ENCODE data around the gene AATF. TPM values are rescaled to one million over a fixed set of nuclear protein-coding genes. Genes with fewer than 3 reads are reported as not detected.

Gene AATF
- total and polyA plus RNA-seq, 4 experiments from 2014 or later, result 52.0 to 89.4 (median 60.8) TPM

- intact Hi-C loops (cut with micrococcal nuclease), result no loop called here
- POLR2A ChIA-PET (ENCODE audit: partially characterized antibody), result no interaction called here
- Mint-ChIP-seq H3K27ac (no peak overlapping the region), H3K36me3 (peaks cover 11 to 39% of the 10 kb centered on the region in 2 donors), H3K4me1 (peaks cover 41 to 81% (median 57%) of the 10 kb centered on the region in 4 donors), H3K4me3 (no peak overlapping the region), H3K9me3 (no peaks in the 10 kb centered on the region), H3K27me3 (no peaks in the 10 kb centered on the region)
- Histone ChIP-seq H3K4me1 (ENCODE audit: insufficient read depth, low read length) (peaks cover 34% of the 10 kb centered on the region), H3K27ac (ENCODE audit: low read depth, low read length) (no peak overlapping the region), H3K27me3 (ENCODE audit: insufficient read depth, low read length) (no peaks in the 10 kb centered on the region), H3K36me3 (ENCODE audit: insufficient read depth, low read length) (no peaks in the 10 kb centered on the region), H3K9me3 (ENCODE audit: control insufficient read depth in 1 of 2, low read length in 2 of 2) (no peaks in the 10 kb centered on the region), H3K4me3 (ENCODE audit: low read length in 2 of 2) (no peak overlapping the region)
- CTCF ChIA-PET (ENCODE audit: partially characterized antibody), result interaction anchor here (0.7 kb wide), 1 partner anchor 72 kb away, joined by 3 read pairs; no protein-coding TSS in a partner anchor
- DNase-seq, result no peak
Observed at GRCh38 chr17:36975922-36976515, 27.3 kb downstream of the AATF start.

GRCh38 chr17:36977066-36977465 is 28.3 kb downstream of the AATF start:
- H3K4me3 ChIP-seq (ENCODE audit: low read length in 2 of 2), result no peak overlapping the region
- H3K36me3 Mint-ChIP-seq, result peaks cover 20 to 35% of the 10 kb centered on the region in 2 donors
- no peaks in the 10 kb centered on the region for H3K9me3 Mint-ChIP-seq
- H3K27ac ChIP-seq (ENCODE audit: low read depth, low read length), result no peak overlapping the region
- H3K4me1 ChIP-seq (ENCODE audit: insufficient read depth, low read length), result peaks cover 24% of the 10 kb centered on the region
- ChIA-PET POLR2A (ENCODE audit: partially characterized antibody) (no interaction called here), CTCF (ENCODE audit: partially characterized antibody) (no interaction called here)
- no peaks in the 10 kb centered on the region for H3K27me3 ChIP-seq (ENCODE audit: insufficient read depth, low read length)
- no peak overlapping the region for H3K4me3 Mint-ChIP-seq
- DNase-seq, result no peak
- H3K4me1 Mint-ChIP-seq, result peaks cover 35 to 78% (median 48%) of the 10 kb centered on the region in 4 donors
- intact Hi-C loops (cut with micrococcal nuclease), result no loop called here
- H3K27me3 Mint-ChIP-seq, result no peaks in the 10 kb centered on the region
- H3K27ac Mint-ChIP-seq, result peak overlapping the region in 1 of 7 donors; percentile 22
- H3K9me3 ChIP-seq (ENCODE audit: control insufficient read depth in 1 of 2, low read length in 2 of 2), result no peaks in the 10 kb centered on the region
- H3K36me3 ChIP-seq (ENCODE audit: insufficient read depth, low read length), result no peaks in the 10 kb centered on the region

GRCh38 chr17:36977568-36977967 is 28.8 kb downstream of the AATF start:
- Mint-ChIP-seq H3K36me3 (peaks cover 20 to 35% of the 10 kb centered on the region in 2 donors), H3K27ac (peak overlapping the region in 1 of 7 donors; percentile 13), H3K9me3 (no peaks in the 10 kb centered on the region), H3K4me1 (peaks cover 32 to 74% (median 45%) of the 10 kb centered on the region in 4 donors), H3K4me3 (no peak overlapping the region), H3K27me3 (no peaks in the 10 kb centered on the region)
- intact Hi-C loops (cut with micrococcal nuclease), result no loop called here
- H3K9me3 ChIP-seq (ENCODE audit: control insufficient read depth in 1 of 2, low read length in 2 of 2), result no peaks in the 10 kb centered on the region
- POLR2A ChIA-PET (ENCODE audit: partially characterized antibody), result no interaction called here
- no peaks in the 10 kb centered on the region for H3K36me3 ChIP-seq (ENCODE audit: insufficient read depth, low read length)
- CTCF ChIA-PET (ENCODE audit: partially characterized antibody), result no interaction called here
- no peak for DNase-seq
- H3K27me3 ChIP-seq (ENCODE audit: insufficient read depth, low read length), result no peaks in the 10 kb centered on the region
- peaks cover 20% of the 10 kb centered on the region for H3K4me1 ChIP-seq (ENCODE audit: insufficient read depth, low read length)
- H3K4me3 ChIP-seq (ENCODE audit: low read length in 2 of 2), result no peak overlapping the region
- H3K27ac ChIP-seq (ENCODE audit: low read depth, low read length), result no peak overlapping the region

GRCh38 chr17:36978810-36979564 is 30.2 kb downstream of the AATF start:
- Histone ChIP-seq H3K9me3 (ENCODE audit: control insufficient read depth in 1 of 2, low read length in 2 of 2) (no peaks in the 10 kb centered on the region), H3K36me3 (ENCODE audit: insufficient read depth, low read length) (no peaks in the 10 kb centered on the region), H3K27me3 (ENCODE audit: insufficient read depth, low read length) (no peaks in the 10 kb centered on the region), H3K4me1 (ENCODE audit: insufficient read depth, low read length) (peaks cover 12% of the 10 kb centered on the region), H3K4me3 (ENCODE audit: low read length in 2 of 2) (no peak overlapping the region), H3K27ac (ENCODE audit: low read depth, low read length) (no peak overlapping the region)
- intact Hi-C loops (cut with micrococcal nuclease), result no loop called here
- DNase-seq, result no peak
- Mint-ChIP-seq H3K27ac (no peak overlapping the region), H3K36me3 (peaks cover 23 to 36% of the 10 kb centered on the region in 2 donors), H3K4me1 (peaks cover 27 to 65% (median 37%) of the 10 kb centered on the region in 4 donors), H3K27me3 (no peaks in the 10 kb centered on the region), H3K9me3 (no peaks in the 10 kb centered on the region), H3K4me3 (no peak overlapping the region)
- ChIA-PET CTCF (ENCODE audit: partially characterized antibody) (no interaction called here), POLR2A (ENCODE audit: partially characterized antibody) (interaction anchor here (0.7 kb wide), 2 partner anchors 7 to 17 kb away, joined by 3 read pairs; no protein-coding TSS in a partner anchor)

- H3K4me1 Mint-ChIP-seq, result peaks cover 31 to 63% (median 34%) of the 10 kb centered on the region in 4 donors
- POLR2A ChIA-PET (ENCODE audit: partially characterized antibody), result interaction anchor here (0.7 kb wide), 1 partner anchor 8 kb away, joined by 3 read pairs; no protein-coding TSS in a partner anchor
- peaks cover 28 to 42% of the 10 kb centered on the region in 2 donors for H3K36me3 Mint-ChIP-seq
- no peaks in the 10 kb centered on the region for H3K9me3 ChIP-seq (ENCODE audit: control insufficient read depth in 1 of 2, low read length in 2 of 2)
- no peak overlapping the region for H3K4me3 ChIP-seq (ENCODE audit: low read length in 2 of 2)
- CTCF ChIA-PET (ENCODE audit: partially characterized antibody), result no interaction called here
- H3K27me3 Mint-ChIP-seq, result no peaks in the 10 kb centered on the region
- H3K4me3 Mint-ChIP-seq, result no peak overlapping the region
- H3K27ac ChIP-seq (ENCODE audit: low read depth, low read length), result no peak overlapping the region
- no peak overlapping the region for H3K27ac Mint-ChIP-seq
- H3K27me3 ChIP-seq (ENCODE audit: insufficient read depth, low read length), result no peaks in the 10 kb centered on the region
- H3K9me3 Mint-ChIP-seq, result no peaks in the 10 kb centered on the region
- intact Hi-C loops (cut with micrococcal nuclease), result no loop called here
- no peaks in the 10 kb centered on the region for H3K36me3 ChIP-seq (ENCODE audit: insufficient read depth, low read length)
- peaks cover 10% of the 10 kb centered on the region for H3K4me1 ChIP-seq (ENCODE audit: insufficient read depth, low read length)
- DNase-seq, result no peak
Observed at GRCh38 chr17:36979565-36979941, 30.8 kb downstream of the AATF start.

- CTCF ChIA-PET (ENCODE audit: partially characterized antibody), result interaction anchor here (1.1 kb wide), 1 partner anchor 352 kb away, joined by 3 read pairs; no protein-coding TSS in a partner anchor
Observed at GRCh38 chr17:36980280-36980761, 31.6 kb downstream of the AATF start.

GRCh38 chr17:36983618-36984017 is 34.9 kb downstream of the AATF start:
- no peaks in the 10 kb centered on the region for H3K27me3 Mint-ChIP-seq
- peaks cover 17 to 38% (median 19%) of the 10 kb centered on the region in 4 donors for H3K4me1 Mint-ChIP-seq
- no peaks in the 10 kb centered on the region for H3K27me3 ChIP-seq (ENCODE audit: insufficient read depth, low read length)
- H3K9me3 Mint-ChIP-seq, result no peaks in the 10 kb centered on the region
- no peak for DNase-seq
- H3K4me1 ChIP-seq (ENCODE audit: insufficient read depth, low read length), result no peaks in the 10 kb centered on the region
- H3K27ac ChIP-seq (ENCODE audit: low read depth, low read length), result no peak overlapping the region
- intact Hi-C loops (cut with micrococcal nuclease), result no loop called here
- CTCF ChIA-PET (ENCODE audit: partially characterized antibody), result no interaction called here
- H3K4me3 Mint-ChIP-seq, result no peak overlapping the region
- H3K36me3 Mint-ChIP-seq, result peaks cover 47 to 55% of the 10 kb centered on the region in 2 donors
- H3K4me3 ChIP-seq (ENCODE audit: low read length in 2 of 2), result no peak overlapping the region
- H3K36me3 ChIP-seq (ENCODE audit: insufficient read depth, low read length), result peaks cover 28% of the 10 kb centered on the region
- H3K27ac Mint-ChIP-seq, result no peak overlapping the region
- no peaks in the 10 kb centered on the region for H3K9me3 ChIP-seq (ENCODE audit: control insufficient read depth in 1 of 2, low read length in 2 of 2)
- POLR2A ChIA-PET (ENCODE audit: partially characterized antibody), result no interaction called here

More at GRCh38 chr17:36980280-36980761, 31.6 kb downstream of the AATF start:
- no peak for DNase-seq
- Mint-ChIP-seq H3K4me3 (no peak overlapping the region), H3K4me1 (peaks cover 26 to 55% (median 33%) of the 10 kb centered on the region in 4 donors), H3K9me3 (no peaks in the 10 kb centered on the region), H3K27ac (peak overlapping the region in 2 of 7 donors; percentile 24 to 50), H3K27me3 (no peaks in the 10 kb centered on the region), H3K36me3 (peaks cover 28 to 42% of the 10 kb centered on the region in 2 donors)
- Histone ChIP-seq H3K4me1 (ENCODE audit: insufficient read depth, low read length) (peaks cover 3% of the 10 kb centered on the region), H3K9me3 (ENCODE audit: control insufficient read depth in 1 of 2, low read length in 2 of 2) (no peaks in the 10 kb centered on the region), H3K36me3 (ENCODE audit: insufficient read depth, low read length) (no peaks in the 10 kb centered on the region), H3K27ac (ENCODE audit: low read depth, low read length) (no peak overlapping the region), H3K27me3 (ENCODE audit: insufficient read depth, low read length) (no peaks in the 10 kb centered on the region), H3K4me3 (ENCODE audit: low read length in 2 of 2) (no peak overlapping the region)
- intact Hi-C loops (cut with micrococcal nuclease), result no loop called here
- POLR2A ChIA-PET (ENCODE audit: partially characterized antibody), result no interaction called here

Data from CD4-positive, alpha-beta memory T cell (primary cell).